SK-N-MC (cell line): ENCODE measurements around the gene PDE1C.

Experiments
- DNase-seq: peaks from one replicate; pipeline ENCODE4 v3.0.0-alpha.2; 2011; ENCODE audit warnings: low read depth, low spot score
- H3K27ac ChIP-seq: fragments of 200-600 bp; sonication (generic); 2 replicates; pipeline ENCODE4 v1.5.1; 2016; ENCODE audit warnings: mixed run types
- H3K36me3 ChIP-seq: fragments of 200-600 bp; sonication (generic); 2 replicates; pipeline ENCODE4 v1.6.1; 2017; ENCODE audit warnings: antibody characterized with exemption, low read length, mixed read lengths; ENCODE audit not compliant: insufficient read depth
- H3K4me3 ChIP-seq: fragments of 200-600 bp; sonication (generic); 2 replicates; pipeline ENCODE4 v1.5.1; 2016
- H3K9ac ChIP-seq: fragments of 200-600 bp; sonication (generic); 2 replicates; pipeline ENCODE4 v1.8.0; 2017; ENCODE audit warnings: mixed run types, mixed read lengths; ENCODE audit not compliant: insufficient read length
- H3K9me3 ChIP-seq: fragments of 200-600 bp; sonication (generic); 2 replicates; pipeline ENCODE4 v1.6.1; 2017; ENCODE audit warnings: low read depth, mild to moderate bottlenecking, antibody characterized with exemption, low read length, moderate library complexity, mixed read lengths
- EZH2 ChIP-seq: fragments of 200-600 bp; sonication (generic); IDR thresholded peaks from one replicate; pipeline ENCODE4 v1.6.1; 2017; ENCODE audit warnings: antibody characterized with exemption
- FOXP2 ChIP-seq: optimal IDR thresholded peaks from 2 replicates; pipeline ENCODE3; 2011; ENCODE audit warnings: mild to moderate bottlenecking, moderate library complexity; ENCODE audit not compliant: insufficient read depth; ENCODE audit errors: extremely low read length, control extremely low read depth
- POLR2AphosphoS5 ChIP-seq: IDR thresholded peaks from 2 replicates; pipeline ENCODE4 v1.6.1; 2012; ENCODE audit warnings: mild to moderate bottlenecking, low read depth, low read length, borderline replicate concordance

The PDE1C gene

GRCh38 chr7:31805209-31805818 lies 264.9 kb downstream of the PDE1C start:
- no peaks in the 10 kb centered on the region for H3K36me3 ChIP-seq
- H3K4me3 ChIP-seq: no peak overlapping the region
- H3K9me3 ChIP-seq: no peaks in the 10 kb centered on the region
- H3K27ac ChIP-seq: no peak overlapping the region
- H3K9ac ChIP-seq: no peak overlapping the region
- TF ChIP-seq EZH2: no peak
- TF ChIP-seq POLR2AphosphoS5: no peak
- no peak for TF ChIP-seq FOXP2
- no peak for DNase-seq

DNA sequence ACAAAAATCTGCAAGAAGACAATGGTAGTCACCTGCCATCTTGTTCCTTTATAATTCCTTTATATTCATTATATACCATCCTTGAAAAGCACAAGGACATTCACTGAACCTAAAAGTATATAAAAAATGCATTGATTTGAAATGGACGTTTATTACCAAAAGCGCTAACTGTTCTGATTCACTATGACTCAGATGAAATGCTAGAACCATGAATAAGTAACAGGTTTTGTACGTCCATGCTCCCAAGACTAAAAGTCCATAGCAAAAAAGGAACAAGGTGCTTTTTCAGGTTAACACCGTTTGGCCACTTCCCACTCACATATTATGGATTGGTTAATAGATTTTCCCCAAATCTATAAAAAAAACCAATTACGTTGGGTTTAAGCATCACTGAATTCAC lies 273.8 kb downstream of the PDE1C start:
- Histone ChIP-seq H3K9me3 (no peaks in the 10 kb centered on the region), H3K4me3 (no peak overlapping the region), H3K36me3 (no peaks in the 10 kb centered on the region), H3K9ac (no peak overlapping the region), H3K27ac (no peak overlapping the region)
- no peak for DNase-seq
- TF ChIP-seq FOXP2 (no peak), POLR2AphosphoS5 (no peak), EZH2 (no peak)

DNA sequence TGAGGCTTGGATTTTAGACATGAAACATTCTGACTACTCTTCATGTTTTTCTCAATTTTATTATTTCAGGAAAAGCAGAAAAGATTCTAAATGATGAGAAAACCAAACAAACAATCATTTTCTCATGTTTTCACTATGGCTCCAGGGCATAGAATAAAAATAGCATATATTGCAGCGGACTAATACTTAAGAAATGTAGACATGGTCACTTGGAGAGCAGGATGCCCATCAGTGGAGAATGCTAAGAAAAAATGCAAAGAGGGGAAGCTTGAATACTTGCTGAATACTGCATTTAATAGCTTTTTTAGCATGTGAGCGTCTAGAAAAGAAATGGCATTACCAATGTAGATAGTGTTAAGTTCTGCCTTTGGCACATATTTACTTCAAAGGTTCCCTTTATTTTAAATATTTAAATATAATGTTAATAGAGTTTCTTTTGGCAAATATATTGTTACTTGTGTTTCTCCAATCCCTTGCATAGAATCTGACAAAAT lies 275.3 kb downstream of the PDE1C start:
- Histone ChIP-seq H3K4me3 (no peak overlapping the region), H3K36me3 (no peaks in the 10 kb centered on the region), H3K27ac (no peak overlapping the region), H3K9me3 (no peaks in the 10 kb centered on the region), H3K9ac (no peak overlapping the region)
- no peak for DNase-seq
- no peak for TF ChIP-seq EZH2

- H3K4me3 ChIP-seq: no peak overlapping the region
- H3K27ac ChIP-seq: no peak overlapping the region
- no peak for DNase-seq
- H3K9me3 ChIP-seq: no peaks in the 10 kb centered on the region
- H3K9ac ChIP-seq: no peak overlapping the region
- no peak for TF ChIP-seq FOXP2
- no peak for TF ChIP-seq POLR2AphosphoS5
- TF ChIP-seq EZH2: no peak
- H3K36me3 ChIP-seq: no peaks in the 10 kb centered on the region
Observed at GRCh38 chr7:31791881-31792280, 278.3 kb downstream of the PDE1C start.

GRCh38 chr7:31788883-31789680 lies 281.1 kb downstream of the PDE1C start:
- Histone ChIP-seq H3K9me3 (no peaks in the 10 kb centered on the region), H3K4me3 (no peak overlapping the region), H3K27ac (no peak overlapping the region), H3K9ac (no peak overlapping the region), H3K36me3 (no peaks in the 10 kb centered on the region)
- no peak for DNase-seq
- TF ChIP-seq POLR2AphosphoS5 (no peak), FOXP2 (no peak), EZH2 (no peak)

GRCh38 chr7:31788445-31788844 lies 281.8 kb downstream of the PDE1C start:
- DNase-seq: no peak
- no peak overlapping the region for H3K4me3 ChIP-seq
- no peaks in the 10 kb centered on the region for H3K36me3 ChIP-seq
- H3K9me3 ChIP-seq: no peaks in the 10 kb centered on the region
- no peak overlapping the region for H3K9ac ChIP-seq
- H3K27ac ChIP-seq: no peak overlapping the region
- TF ChIP-seq FOXP2 (no peak), POLR2AphosphoS5 (no peak), EZH2 (no peak)

- H3K36me3 ChIP-seq: no peaks in the 10 kb centered on the region
- DNase-seq: no peak
- TF ChIP-seq EZH2 (no peak), FOXP2 (no peak), POLR2AphosphoS5 (no peak)
- H3K9ac ChIP-seq: no peak overlapping the region
- no peak overlapping the region for H3K4me3 ChIP-seq
- H3K9me3 ChIP-seq: no peaks in the 10 kb centered on the region
- no peak overlapping the region for H3K27ac ChIP-seq
Observed at GRCh38 chr7:31786326-31786725, 283.9 kb downstream of the PDE1C start.

GRCh38 chr7:31785101-31785500 lies 285.1 kb downstream of the PDE1C start:
- DNase-seq: no peak
- Histone ChIP-seq H3K36me3 (no peaks in the 10 kb centered on the region), H3K9me3 (no peaks in the 10 kb centered on the region), H3K9ac (no peak overlapping the region), H3K4me3 (no peak overlapping the region), H3K27ac (no peak overlapping the region)
- TF ChIP-seq EZH2: no peak
- TF ChIP-seq POLR2AphosphoS5: no peak
- no peak for TF ChIP-seq FOXP2

DNA sequence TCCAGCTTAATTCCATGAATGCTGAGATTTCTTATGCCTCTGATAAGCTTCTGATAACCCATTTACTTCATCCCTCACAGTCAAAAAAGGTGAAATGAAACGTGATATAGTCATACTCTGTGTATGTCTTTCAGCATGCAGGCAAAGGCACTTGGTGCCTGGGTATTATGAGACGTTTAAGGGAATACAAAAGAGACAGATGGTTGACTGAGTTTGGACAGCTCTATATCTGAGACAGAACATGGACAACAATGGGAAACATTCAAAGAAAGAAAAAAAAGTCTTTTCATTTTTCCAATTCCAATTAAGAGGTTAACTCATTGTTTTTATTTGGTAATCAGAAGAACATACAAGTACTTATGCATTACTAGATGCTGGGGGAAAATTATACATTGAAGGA lies 287.0 kb downstream of the PDE1C start:
- H3K27ac ChIP-seq: no peak overlapping the region
- H3K4me3 ChIP-seq: no peak overlapping the region
- DNase-seq: no peak
- H3K9me3 ChIP-seq: no peaks in the 10 kb centered on the region
- TF ChIP-seq FOXP2 (no peak), POLR2AphosphoS5 (no peak), EZH2 (no peak)
- no peaks in the 10 kb centered on the region for H3K36me3 ChIP-seq
- no peak overlapping the region for H3K9ac ChIP-seq
